Lung microvascular endothelial cell (primary cell): ENCODE results near the gene METTL25B. TPM values are rescaled to one million over a fixed set of nuclear protein-coding genes. Genes with fewer than 3 reads are reported as not detected.
"Not testable (repeated sequence)": the region's sequence is repeated elsewhere in the genome, so short reads cannot be mapped to it uniquely, and the experiment has no call there.

Experiments used
- DNase-seq, 2 donors: peaks; one replicate each; pipeline versions ENCODE4 v3.0.0 to v3.0.0-alpha.2; 2010; ENCODE audit warnings: low read depth in 2 of 2
- total RNA-seq: library from RNA; depleted of rRNA; stranded (reverse); fragments of >200 nt; gene quantifications from 2 replicates; pipeline ENCODE4 v1.2.1, GENCODE V29; 2014

Gene METTL25B
- total RNA-seq, 1 donor from 2014 or later = 18.3 TPM

DNA sequence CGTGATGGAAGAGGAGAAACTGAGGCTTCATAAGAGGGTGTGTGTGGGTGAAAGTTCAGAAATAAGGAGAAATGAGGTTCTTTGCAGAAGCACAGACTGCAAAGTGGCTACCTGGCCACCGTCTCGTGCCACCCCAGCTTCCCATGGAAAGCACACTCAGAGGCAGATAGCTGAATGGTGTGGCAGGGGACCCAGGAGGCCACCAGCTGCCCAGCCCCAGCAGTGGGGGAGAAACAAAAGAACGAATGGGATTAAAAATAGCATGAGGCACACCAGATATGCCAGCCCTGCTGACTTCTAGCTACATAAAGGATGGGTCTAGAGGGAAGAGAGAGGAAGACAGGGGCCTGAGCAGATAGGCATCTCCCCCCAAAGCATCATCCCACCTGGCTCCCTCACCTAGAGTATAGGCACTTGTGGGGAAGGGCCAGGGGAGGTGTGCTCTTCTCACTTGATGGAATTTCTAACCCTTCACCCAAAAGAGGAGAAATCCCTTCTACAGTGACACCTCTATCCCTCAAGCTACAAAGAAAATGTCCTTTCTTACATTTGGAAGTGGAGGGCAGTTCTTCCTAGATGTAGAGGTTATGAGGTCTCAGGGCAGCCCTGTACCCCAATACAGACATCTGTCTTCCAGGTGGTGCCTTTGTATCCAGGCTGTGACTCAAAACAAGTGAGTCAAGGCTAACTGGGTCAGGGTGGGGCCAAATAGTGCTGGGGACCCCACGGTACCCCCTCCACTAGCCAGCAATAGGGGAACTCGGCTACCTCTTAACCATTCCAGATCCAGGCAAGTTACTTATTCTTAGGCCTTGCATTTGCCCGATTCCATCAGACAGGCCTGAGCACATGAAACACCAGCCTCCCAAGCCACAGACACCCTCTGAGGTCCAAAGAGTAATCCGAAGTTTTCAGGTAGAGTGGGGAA, 19.7 kb downstream of the METTL25B start:
- peak; percentile 9 to 36 for DNase-seq

DNA sequence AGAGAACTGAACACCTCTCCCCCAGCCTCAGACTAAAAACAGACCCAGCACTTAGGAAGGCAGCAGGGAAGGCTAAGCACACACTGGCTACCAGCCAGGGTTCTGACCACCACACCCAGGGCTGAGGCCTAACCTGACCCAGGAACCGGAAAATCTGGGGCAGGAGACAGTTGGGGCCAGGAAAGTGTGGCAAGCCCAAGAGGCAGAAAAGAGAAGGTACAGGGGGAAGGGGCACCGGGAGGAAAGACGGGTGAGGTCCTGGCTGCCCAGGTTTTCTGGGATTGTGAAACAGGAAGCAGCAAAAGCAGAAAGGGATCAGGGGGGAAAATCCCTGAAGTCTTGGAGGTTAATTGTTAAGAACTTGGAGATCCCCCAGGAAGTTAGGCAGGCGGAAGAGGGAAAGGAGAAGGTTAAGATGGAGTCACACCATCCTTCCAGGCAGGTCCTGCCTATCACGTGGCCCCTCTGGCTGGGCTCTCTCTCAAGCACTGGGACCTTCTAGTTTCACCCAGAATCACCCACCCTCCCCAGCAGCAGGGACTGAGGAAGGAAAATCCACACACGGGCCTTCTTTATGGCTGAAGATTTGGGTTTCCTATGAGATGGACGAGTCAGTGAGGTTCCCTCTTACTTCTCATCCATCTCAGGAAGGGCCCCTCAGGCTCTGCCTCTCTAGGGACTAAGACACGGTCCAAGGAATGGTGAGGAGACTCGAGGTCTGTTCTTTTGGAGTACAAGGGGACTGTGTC, 20.6 kb downstream of the METTL25B start:
- peak; percentile 50 to 79 for DNase-seq

DNA sequence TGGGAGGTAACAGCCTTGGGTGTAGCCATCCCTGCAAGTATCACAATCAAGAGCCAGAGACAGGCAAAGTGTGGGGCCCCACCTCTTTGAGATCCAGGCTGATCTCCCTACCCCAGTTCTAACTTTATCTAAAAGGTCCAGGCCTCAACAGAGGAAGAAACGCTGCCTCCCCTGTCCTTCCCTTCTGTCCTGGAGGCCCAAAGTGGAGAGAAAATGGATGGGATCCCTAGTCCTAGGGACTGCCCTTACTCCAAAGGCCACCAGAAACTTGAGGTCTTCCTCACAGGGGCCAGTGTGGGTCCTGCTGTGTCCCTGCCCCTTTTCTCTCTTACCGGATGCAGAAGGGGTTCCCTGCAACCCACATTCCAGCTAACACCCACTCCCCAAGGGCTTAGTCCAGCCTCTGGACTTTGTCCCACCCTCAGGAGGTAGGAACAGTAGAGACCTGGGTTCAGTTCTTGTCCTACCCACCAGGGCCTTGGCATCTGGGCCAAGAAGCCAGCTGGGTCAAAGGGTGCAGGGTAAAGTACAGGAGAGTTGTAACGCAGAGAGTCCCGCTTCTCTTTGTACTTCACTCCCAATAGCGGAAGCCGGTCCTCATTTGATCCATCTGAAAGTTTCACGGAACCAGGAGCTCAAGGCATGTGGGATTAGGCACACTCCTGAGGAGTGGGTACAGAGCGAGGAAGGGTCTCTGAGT, 21.3 kb downstream of the METTL25B start:
- DNase-seq = peak in 1 of 2 donors; percentile 9

DNA sequence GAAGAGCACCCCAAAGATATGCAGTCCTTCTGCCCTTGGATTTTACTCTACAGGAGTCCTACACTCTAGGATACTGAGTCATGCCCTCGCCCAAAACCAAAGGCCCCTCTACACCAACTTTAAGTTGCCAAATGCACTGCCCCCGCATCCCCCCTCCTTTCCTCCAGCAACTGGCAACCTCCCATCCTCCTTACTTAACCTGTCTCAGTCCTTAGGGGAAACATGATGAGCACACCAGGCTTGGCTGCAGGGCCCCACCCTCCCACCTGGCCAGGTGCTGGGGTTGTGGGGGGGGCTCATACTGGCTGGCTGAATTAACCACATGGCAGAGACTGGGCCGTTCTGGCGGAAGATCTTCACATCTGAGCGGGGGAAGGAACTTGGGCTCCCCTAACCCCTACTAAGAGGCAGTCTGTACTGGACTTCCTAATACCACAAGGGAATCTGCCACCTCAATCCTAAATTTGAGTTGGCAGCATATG, 22.0 kb downstream of the METTL25B start:
- peak; percentile 9 to 10 for DNase-seq

DNA sequence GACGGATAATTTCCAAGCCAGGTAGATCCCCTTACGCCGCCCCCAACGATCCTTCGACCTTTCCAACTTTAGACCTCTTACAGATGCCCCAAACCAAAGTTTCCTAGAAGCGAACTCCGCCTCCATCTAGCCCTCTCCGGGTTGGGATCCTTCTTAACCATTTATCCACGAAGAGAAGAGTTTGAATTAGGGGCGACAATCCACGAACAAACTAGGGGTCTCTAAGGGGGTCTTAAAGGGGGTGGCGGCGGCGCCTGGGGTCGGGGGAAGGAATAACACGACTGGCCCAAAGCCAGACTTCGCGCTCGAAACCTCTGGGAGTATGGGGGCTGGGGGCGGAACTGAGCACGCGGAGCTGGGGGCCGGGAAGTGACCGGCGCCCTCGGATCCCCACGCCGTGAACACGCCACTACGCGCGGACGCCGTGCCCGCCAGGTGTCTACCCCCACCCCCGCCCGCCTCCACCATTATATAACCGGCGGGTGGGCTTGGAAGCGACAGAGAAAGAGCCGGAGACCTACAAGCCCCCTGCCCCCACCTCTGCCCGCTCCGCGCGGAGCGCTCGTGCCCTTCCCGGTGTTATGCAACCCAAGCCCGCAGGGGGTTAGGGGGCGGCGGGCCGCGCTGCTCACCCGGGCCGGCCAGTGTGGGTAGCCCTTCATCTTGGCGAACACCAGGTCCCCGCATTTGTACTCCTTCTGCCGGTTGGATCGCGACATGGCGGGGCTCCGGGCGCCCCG, 22.6 kb downstream of the METTL25B start:
- peak; percentile 43 to 56 for DNase-seq

DNA sequence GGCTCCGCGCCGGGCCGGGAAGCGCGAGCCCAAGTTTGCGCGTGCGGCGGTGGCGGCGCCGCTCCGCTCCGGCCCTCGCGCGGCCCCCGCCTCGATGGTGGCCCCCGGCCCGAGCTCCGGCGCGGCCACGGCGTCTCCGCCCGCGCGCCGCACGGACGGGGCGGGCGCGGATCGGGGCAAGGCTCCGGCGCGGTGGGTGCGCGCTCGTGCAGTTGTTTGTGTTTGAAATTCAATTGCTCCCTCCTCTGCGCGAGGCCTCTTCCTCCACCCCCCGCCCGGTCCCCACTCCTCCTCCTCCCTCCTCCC, 23.1 kb downstream of the METTL25B start, which contains the start of gene HDGF:
Gene HDGF (minus strand): TSS at position 225 of the 306 bp plus-strand sequence. CDS start 246 bp downstream, outside the sequence.
- no peak for DNase-seq

DNA sequence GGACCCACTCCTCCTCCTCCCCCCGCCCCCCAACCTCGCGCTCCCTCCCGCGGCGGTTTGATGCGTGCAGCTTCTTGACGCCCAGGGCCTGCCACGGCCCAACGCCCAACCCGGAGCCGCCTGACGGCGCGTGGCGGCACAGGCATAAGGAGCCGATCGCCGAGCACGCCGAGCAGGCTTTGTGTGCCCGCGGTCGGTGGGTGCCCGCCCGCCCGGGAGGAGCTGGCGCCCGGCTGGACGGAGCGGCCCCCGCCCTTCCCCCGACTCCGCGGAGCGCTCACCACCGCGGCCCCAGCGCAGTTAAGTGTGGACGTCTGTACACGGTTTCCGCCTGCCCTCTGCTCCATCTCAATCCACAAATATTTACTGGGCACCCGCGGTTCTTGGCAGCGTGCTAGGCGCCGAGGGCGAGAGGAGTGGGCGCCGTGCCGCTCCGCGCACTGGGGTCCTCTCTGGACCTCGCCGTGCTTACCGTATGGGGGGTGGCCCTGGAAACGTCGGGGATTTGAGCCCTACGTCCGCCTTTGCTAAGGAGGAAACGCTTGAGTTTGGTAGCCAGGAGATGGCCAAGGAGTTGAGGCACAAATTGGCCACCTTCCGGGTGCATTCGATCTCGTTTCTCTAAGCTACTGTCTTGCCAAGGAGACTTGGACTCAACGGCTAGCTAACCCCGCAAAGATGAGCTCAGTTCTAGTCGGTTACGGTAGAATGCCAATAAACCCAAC, 23.6 kb downstream of the METTL25B start:
- peak; percentile 97 to 98 for DNase-seq

DNA sequence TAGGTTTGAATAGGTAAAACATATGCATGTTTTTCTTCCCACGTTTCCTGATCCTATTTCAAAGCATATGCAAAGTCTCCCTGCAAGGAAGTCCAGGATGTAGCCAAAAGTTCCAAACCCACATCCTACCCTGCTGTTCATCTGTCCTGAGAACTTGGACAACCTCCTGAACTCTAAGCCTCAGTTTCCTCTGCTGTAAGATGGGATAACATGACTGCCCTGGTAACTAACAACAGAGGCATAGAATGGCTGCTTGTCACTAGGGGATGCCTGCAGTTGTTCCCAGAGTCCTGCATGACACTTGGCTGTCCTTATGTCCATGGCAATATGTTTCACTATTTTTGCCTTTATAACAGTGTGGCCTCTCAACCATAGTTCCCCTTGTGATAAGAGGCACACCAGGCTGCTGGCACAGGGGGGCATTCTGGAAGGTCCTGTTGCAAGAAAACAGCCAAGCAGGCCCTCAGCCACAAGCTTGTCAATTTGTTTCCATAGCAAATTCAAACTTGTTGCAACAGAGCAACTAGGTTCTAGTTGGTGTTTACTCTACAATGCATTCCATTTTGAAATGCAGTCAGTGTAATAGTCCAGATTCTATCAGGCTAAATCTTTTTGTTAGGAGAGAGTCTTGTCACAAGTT, 24.7 kb downstream of the METTL25B start:
- peak; percentile 13 to 41 for DNase-seq

DNA sequence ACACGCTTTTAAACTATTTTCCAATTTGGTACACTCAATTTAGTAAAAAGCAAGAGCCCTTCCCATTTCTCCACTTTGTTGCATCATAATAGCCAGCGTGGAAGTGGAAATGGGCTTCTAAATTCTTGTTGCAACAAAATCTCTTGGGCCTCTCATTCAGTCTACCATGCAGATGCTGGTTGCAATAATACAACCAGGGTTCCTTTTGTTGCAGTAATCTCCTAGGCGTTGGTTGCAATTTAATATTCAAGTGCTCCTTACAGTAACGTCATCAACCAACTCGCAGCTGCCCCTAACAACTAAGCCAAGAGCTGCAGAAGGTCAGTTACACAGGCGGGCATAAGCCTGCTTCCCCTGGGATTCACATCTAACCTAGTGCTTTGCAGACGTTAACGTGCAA, 25.9 kb downstream of the METTL25B start:
- no peak for DNase-seq

DNA sequence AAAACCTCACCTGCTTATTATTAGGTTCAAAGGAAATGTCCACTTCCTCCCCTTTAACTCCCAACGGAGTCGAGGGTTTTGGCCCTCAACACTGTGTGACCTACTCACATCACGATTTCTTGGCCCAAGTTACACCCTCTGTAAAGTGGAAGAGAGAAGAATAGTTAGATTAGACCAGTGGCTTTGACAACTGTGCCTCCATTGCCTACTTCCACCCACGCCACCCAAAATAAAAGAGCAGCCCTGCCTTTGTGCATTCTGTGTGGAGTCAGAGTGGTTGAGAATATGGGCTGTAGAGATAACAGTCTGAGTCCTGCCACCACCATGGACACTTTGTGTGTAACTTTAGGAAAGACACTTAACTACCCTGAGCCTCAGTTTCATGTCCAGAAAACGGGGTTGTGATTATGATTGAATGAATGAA, 27.3 kb downstream of the METTL25B start:
- DNase-seq = no peak

DNA sequence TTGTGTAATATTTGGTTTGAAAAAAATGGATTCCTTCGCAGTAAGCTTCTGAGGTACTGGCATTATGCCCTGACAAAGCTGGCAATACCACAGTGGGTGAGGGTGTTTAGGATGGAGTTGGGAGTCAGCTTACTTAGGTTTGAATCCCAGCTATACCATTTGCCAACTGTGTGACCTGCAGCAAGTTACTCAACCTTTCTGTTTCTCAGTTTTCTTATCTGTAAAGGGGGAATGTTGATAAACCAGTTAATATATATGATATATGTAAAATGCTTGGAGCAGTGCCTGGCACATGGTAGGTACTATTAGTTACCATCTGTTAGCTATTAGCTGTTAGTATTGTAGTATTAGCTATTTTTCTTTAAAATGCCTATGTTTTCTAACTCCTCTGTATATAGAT, 28.1 kb downstream of the METTL25B start:
- no peak for DNase-seq

DNA sequence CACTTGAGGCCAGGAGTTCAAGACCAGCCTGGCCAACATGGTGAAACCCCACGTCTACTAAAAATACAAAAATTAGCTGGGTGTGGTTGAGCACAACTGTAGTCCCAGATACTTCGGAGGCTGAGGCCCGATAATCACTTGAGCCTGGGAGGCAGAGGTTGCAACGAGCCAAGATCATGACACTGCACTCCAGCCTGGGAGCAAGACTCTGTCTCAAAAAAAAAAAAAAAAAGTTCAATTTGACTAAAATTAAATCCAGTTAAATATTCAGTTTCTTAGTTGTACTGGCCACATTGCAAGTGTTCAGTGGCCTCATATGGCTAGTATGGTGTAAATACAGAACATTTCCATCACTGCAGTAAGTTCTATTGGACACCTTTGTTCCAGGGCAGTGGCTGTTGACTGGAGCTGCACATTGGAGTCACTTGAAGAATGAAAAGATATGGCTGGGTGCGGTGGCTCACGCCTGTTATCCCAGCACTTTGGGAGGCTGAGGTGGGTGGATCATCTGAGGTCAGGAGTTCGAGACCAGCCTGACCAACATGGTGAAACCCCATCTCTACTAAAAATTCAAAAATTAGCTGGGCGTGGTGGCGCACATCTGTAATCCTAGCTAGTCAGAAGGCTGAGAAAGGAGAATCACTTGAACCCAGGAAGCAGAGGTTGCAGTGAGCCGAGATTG, 29.4 kb downstream of the METTL25B start:
- not testable (repeated sequence) for DNase-seq

DNA sequence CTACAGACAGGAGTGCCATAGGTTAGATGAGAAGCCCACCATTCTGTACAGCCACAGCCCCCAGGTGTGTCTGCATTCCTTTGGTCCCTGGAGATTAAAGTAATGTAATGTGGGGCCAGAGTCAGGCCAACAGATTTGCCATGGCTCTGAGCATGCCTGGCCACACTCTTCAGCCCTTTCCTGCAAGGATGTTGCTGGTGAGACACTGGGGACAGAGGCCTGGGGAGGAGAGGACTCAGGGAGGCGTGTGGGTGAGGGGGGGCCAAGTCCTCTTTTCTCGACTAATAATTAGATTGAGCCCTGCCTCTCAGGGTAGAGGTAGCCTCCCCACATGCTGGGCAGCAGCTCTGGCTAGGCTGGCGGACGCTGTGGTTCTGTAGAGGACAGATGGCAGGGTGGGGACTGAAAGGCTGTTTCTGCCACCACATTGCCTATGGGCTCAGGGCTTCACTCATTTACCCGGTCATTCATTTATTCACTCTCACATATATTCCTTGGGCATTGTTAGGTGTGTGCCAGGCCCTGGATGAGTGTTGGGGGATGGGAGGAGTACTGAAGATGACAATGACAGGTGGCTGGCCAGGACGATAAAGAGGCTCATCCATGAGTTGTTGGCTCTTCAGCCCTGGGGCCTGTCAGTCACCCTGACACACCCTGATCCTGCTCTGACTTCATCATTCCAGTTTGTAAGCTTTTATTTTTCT, 32.0 kb downstream of the METTL25B start:
- no peak for DNase-seq

DNA sequence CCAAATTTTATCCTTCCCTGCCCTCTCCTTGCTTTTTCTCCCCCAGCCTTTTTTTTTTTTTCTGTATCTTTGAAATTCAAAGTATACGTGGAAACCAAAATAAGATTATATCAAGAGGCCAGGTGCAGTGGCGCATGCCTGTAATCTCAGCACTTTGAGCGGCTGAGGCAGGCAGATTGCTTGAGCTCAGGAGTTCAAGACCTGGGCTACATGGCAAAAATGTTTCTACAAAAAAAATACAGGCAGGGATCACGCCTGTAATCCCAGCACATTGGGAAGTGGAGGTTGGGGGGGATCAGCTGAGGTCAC, 32.5 kb downstream of the METTL25B start:
- DNase-seq = no peak

DNA sequence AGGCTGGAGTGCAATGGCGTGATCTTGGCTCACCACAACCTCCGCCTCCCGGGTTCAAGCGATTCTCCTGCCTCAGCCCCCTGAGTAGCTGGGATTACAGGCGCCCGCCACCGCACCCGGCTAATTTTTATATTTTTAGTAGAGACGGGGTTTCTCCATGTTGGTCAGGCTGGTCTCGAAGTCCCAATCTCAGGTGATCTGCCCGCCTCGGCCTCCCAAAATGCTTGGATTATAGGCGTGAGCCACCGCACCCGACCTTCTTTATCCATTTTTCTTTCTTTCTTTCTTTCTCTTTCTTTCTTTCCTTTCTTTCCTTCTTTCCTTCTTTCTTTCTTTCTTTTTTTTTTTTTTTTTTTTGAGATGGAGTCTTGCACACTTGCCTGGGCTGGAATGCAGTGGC, 36.9 kb downstream of the METTL25B start:
- not testable (repeated sequence) for DNase-seq

DNA sequence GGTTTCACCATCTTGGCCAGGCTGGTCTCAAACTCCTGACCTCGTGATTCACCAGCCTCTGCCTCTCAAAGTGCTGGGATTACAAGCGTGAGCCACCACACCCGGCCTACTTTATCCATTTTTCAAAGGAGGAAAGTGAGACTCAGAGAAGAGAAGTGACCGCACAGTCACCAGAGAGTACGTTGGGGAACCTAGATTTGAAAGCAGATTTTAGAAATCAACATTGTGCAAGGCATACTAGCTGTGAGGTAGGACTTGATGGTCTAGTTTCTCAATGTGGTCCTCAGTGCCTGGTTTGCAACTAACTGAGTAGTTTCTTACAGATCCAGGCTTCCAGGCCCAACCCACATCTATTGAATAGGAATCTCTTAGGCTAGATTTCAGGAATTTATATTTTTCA, 37.4 kb downstream of the METTL25B start:
- no peak for DNase-seq

DNA sequence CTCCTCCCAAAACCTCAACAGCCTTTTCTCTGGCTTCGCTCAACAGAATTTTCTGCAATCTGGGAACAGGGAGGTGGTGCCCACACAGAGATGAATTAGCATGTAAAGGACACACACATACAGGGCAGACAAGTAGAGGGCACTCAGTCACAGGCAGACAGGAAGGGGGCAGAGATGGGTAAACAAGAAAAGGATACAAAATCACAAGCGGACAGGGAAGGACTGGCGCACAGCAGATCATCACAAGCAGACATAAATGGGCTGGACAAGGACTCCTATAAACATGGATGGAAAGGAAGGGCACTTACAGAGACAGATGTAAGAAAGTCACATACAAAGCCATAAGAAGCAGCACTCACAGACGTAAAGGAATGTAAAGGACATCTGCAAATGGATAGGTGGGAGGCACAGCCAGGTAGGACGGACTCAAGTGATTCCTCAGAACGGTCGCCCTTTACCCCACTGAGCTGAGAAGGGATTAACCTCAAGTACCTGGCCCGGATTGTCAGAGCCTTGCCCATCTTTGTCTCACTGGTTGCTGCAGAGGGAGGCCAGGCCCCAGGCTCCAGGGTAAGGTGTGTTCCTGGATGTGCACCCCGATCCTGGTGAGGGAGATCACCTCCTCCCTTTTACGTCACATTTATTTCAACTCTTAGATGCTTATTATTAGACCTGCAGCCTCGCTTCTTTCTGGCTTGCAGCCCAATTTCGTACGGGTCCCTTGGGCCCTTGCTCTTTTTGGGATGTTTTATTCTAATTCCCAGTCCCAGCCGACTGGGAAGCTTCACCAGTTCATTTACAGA, 38.2 kb downstream of the METTL25B start:
- peak; percentile 29 to 37 for DNase-seq
